ENCODE data around the gene GALNT8. TPM values are rescaled to one million over a fixed set of nuclear protein-coding genes. Genes with fewer than 3 reads are reported as not detected.
"Not testable (repeated sequence)": the region's sequence is repeated elsewhere in the genome, so short reads cannot be mapped to it uniquely, and the experiment has no call there.

GALNT8 gene
- polyA plus RNA-seq, 1 experiment, result not detected

DNA sequence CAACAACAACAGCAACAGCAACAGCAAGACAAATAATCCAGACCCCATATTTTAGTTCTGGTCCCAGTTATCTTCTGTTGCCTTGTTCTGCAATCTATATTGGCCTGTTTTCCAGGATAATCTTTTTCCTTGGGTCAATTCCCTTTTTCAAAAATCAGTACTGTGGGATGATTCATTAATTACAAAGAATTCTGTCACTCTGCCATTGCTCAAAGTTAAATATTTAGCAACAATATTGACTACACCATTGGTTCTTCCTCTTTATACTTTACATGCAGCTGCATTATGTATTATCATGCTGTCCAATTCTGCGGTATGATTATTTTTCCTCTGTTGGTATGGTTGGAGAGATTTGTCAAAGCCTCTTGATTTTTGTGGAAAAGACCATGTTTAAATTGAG is 10.1 kb upstream of the GALNT8 start:
- POLR2A ChIA-PET, result no interaction called here
- Histone ChIP-seq H3K4me3 (ENCODE audit: low read depth, low read length) (no peak overlapping the region), H3K27me3 (ENCODE audit: control insufficient read depth, insufficient read depth, low read length) (no peaks in the 10 kb centered on the region), H3K36me3 (ENCODE audit: control insufficient read depth, insufficient read depth, low read length) (no peaks in the 10 kb centered on the region)
- CTCF ChIA-PET, result no interaction called here
- no peak for DNase-seq (ENCODE audit: low read depth)
- no peak for TF ChIP-seq CTCF (IDR thresholded peaks at IDR 0.05; ENCODE audit: insufficient read depth, low read depth, low read length)

- DNase-seq (ENCODE audit: low read depth), result no peak
- CTCF ChIA-PET, result no interaction called here
- peaks cover 3% of the 10 kb centered on the region; the same call in 1 of the 2 replicates for H3K27me3 ChIP-seq (ENCODE audit: control insufficient read depth, insufficient read depth, low read length)
- no peaks in the 10 kb centered on the region for H3K36me3 ChIP-seq (ENCODE audit: control insufficient read depth, insufficient read depth, low read length)
- TF ChIP-seq CTCF (IDR thresholded peaks at IDR 0.05; ENCODE audit: insufficient read depth, low read depth, low read length), result no peak
- POLR2A ChIA-PET, result no interaction called here
- no peak overlapping the region for H3K4me3 ChIP-seq (ENCODE audit: low read depth, low read length)
Observed at GRCh38 chr12:4714879-4715278, 5.3 kb upstream of the GALNT8 start.

- CTCF ChIA-PET, result interaction anchor here (0.9 kb wide), 1 partner anchor 46 kb away, joined by 3 read pairs; no protein-coding TSS in a partner anchor
- H3K27me3 ChIP-seq (ENCODE audit: control insufficient read depth, insufficient read depth, low read length), result peaks cover 8% of the 10 kb centered on the region
- TF ChIP-seq CTCF (IDR thresholded peaks at IDR 0.05; ENCODE audit: insufficient read depth, low read depth, low read length), result no peak
- no peak overlapping the region for H3K4me3 ChIP-seq (ENCODE audit: low read depth, low read length)
- POLR2A ChIA-PET, result no interaction called here
- no peaks in the 10 kb centered on the region for H3K36me3 ChIP-seq (ENCODE audit: control insufficient read depth, insufficient read depth, low read length)
- no peak for DNase-seq (ENCODE audit: low read depth)
Observed at GRCh38 chr12:4717806-4718205, 2.4 kb upstream of the GALNT8 start.

DNA sequence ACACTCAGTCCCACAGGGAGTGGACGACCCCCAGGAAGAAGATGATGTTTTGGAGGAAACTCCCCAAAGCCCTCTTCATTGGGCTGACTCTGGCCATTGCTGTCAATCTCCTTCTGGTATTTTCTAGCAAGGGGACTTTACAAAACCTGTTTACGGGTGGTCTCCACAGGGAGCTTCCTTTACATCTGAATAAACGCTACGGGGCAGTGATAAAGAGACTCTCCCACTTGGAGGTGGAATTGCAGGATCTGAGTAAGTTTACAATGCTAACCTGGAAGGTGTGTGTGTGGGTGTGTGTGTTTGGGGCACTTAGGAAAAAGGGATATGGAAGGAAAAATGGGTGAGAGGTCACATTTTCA is 416 bp downstream of the GALNT8 start:
- TF ChIP-seq CTCF (IDR thresholded peaks at IDR 0.05; ENCODE audit: insufficient read depth, low read depth, low read length), result no peak
- peaks cover 10% of the 10 kb centered on the region for H3K27me3 ChIP-seq (ENCODE audit: control insufficient read depth, insufficient read depth, low read length)
- POLR2A ChIA-PET, result no interaction called here
- no peaks in the 10 kb centered on the region for H3K36me3 ChIP-seq (ENCODE audit: control insufficient read depth, insufficient read depth, low read length)
- DNase-seq (ENCODE audit: low read depth), result no peak
- no peak overlapping the region for H3K4me3 ChIP-seq (ENCODE audit: low read depth, low read length)
- CTCF ChIA-PET, result no interaction called here

GRCh38 chr12:4721587-4721986 is 1.4 kb downstream of the GALNT8 start:
- CTCF ChIA-PET; DNase-seq (ENCODE audit: low read depth): not testable (repeated sequence)

DNA sequence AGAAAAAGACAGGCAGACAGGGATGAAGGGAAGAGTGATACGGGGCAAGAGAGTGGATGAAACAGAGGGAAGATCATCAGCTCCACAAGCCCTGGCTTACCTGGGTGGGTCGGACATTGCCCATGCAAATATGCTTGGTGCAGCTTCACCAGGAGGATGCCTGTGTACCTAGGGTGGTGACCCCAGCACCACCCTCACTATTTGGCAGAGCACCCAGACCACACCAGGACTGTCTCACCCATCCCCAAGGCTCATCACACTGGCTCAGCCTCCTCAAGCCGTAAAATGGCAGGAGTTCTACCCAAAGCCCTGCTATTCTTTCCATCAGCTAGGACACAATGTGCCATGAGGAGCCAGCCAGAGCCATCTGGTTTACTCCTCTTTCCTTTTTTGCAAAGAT is 3.0 kb downstream of the GALNT8 start:
- DNase-seq (ENCODE audit: low read depth), result no peak
- no peak overlapping the region for H3K4me3 ChIP-seq (ENCODE audit: low read depth, low read length)
- ChIA-PET POLR2A (no interaction called here), CTCF (no interaction called here)
- no peaks in the 10 kb centered on the region for H3K36me3 ChIP-seq (ENCODE audit: control insufficient read depth, insufficient read depth, low read length)
- TF ChIP-seq CTCF (IDR thresholded peaks at IDR 0.05; ENCODE audit: insufficient read depth, low read depth, low read length), result no peak
- H3K27me3 ChIP-seq (ENCODE audit: control insufficient read depth, insufficient read depth, low read length), result peaks cover 10% of the 10 kb centered on the region

More at GRCh38 chr12:4721587-4721986, 1.4 kb downstream of the GALNT8 start:
- H3K36me3 ChIP-seq (ENCODE audit: control insufficient read depth, insufficient read depth, low read length); POLR2A ChIA-PET; H3K27me3 ChIP-seq (ENCODE audit: control insufficient read depth, insufficient read depth, low read length); H3K4me3 ChIP-seq (ENCODE audit: low read depth, low read length): not testable (repeated sequence)

Data from BJ (cell line).